HT-29 (cell line): ENCODE measurements around the gene EFHC2. TPM values are rescaled to one million over a fixed set of nuclear protein-coding genes. Genes with fewer than 3 reads are reported as not detected.
"Not testable (repeated sequence)": the region's sequence is repeated elsewhere in the genome, so short reads cannot be mapped to it uniquely, and the experiment has no call there.

Source experiments
- DNase-seq: peaks from one replicate; pipeline ENCODE4 v3.0.0-alpha.2; 2015; ENCODE audit warnings: low spot score
- total RNA-seq: library from RNA; depleted of rRNA; stranded (reverse); fragments of >200 nt; shearing (Covaris generic); gene quantifications from 2 replicates; pipeline ENCODE4 v1.2.3, GENCODE V29; 2014

The EFHC2 gene
- total RNA-seq, 1 experiment from 2014 or later, result not detected

DNA sequence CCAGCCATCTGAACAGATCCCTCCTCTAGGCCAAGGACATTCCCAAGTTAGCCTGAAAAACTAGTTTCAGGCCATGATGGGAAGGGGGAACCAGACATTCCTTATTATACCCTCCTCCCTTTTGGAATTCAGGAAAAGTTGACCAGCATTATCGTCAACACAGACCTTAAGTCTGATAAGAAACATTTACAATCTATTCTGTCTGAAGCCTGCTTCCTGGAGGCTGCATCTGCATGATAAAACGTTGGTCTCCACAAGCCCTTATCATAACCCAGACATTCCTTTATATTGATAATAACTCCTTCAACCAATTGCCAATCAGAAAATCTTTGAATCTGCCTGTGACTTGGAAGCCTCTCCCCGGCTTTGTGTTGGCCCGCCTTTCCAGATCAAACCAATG, 44.3 kb downstream of the EFHC2 start:
- DNase-seq, result no peak

DNA sequence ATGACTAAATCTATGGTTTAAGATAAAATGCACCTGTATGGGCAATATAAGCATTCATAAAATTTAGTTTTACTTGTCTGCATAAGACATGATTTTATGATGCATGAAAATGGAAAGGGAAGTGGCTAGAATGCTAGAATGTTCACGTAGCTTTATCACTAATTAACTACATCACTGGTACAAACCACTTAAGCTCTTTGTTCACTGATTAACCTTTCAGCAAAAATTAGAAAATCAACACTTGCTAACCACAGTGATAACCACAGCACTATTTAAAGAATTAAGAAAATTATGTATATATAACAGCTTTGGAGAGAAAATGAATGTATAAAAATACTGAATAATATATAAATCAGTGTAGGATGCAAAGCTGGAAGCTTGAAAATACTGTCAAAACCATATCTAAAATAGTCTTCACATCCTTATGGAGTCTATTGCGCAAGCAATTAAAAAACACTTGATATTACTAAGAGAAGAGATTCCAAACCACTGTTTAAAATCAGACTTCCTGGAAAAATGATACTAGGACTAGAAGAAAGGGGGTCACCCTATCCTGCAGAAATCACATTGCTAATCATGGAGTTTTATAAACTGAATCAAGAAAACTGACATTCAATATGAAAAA, 51.9 kb downstream of the EFHC2 start:
- DNase-seq, result no peak

DNA sequence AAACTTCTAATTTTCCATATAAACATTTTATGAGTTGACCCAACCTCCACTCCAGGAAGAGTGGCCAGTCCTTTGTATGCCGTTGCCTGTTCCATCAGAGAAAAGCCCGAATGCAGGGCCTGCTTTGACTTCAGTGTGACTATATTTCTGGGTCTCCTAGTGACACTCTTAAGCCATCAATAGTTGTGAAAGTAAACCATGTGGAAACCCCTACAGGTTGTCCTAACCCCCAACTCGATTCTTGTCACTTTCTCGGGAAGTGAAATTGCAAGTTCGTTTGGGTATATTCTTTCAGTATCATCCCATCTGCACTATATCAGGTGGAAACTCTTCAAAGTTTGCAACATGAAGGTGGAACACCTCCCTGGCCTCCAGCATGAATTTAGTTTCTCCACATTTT, 52.8 kb downstream of the EFHC2 start:
- no peak for DNase-seq

DNA sequence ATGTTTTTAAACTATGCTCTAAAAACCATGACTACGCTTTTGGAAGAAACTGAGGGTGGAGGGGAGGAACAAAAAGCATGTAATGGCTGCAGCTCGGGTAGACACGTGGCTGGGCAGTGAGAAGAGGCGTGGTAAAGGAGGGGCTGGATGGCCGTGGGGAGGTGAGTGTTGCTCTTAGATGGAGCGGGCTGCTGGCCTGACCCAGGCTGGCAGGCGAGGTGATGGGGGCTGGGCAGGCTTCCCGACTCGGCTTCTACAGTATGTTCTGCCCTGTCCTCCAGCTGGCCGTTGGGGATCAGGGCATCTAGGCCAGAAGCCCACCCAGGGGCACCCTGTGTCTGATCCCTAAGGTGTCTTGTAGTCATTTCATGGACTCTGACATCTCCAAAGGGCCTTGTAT, 60.7 kb downstream of the EFHC2 start:
- DNase-seq, result no peak

DNA sequence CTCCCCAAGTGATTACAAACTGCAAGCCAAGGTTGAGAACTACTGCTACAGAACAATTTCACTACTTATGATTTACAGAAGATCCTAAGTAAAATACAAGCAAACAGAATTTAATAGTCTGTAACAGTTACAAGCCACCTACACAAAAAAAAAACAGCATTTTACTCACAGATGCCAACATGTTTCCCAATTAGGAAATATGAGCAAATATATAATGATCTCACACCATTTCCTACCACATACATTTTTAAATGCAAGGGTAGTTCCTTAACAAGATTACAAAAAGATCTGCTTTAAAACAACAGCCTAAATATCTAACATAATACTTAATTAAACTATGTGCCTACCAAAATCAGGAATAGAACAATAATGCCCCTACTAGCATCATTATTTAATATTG, 63.4 kb downstream of the EFHC2 start:
- DNase-seq, result no peak

DNA sequence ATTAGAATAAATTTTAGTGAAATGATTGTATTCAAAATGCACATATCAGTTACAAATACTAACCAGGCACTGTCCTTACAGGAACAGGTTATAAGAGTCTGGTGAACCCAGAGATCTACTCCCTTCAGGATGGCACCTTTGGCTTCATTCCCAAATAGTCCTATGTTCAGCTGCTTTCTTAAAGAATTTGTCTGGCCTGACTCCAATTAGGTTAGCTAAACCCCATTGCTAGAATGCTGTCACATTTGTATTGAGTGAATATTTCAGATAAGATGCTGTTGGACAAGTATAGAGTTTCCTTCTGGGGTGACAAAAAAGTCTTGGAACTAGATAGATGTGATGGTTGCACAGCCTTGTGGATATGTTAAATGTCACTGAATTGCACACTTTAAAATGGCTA, 69.4 kb downstream of the EFHC2 start:
- DNase-seq, result no peak

DNA sequence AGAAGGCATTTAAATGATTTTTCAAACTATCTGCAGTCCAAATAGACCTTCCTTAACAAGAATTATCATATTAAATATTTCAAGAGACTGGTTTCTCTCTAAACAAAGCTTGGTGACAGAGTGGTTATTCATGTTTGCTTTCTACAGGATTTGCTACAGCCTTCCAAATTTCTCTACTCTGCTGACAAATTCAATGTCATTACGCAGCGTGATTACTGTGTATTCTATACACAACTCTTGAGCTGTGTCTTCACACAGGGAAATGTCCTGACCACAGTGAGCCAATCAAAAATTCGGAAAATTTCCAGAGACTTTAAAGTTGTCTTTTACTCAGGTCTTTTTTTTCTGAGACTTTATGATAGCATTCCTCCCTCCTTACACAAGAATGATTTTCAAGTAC, 75.6 kb downstream of the EFHC2 start:
- DNase-seq, result no peak

DNA sequence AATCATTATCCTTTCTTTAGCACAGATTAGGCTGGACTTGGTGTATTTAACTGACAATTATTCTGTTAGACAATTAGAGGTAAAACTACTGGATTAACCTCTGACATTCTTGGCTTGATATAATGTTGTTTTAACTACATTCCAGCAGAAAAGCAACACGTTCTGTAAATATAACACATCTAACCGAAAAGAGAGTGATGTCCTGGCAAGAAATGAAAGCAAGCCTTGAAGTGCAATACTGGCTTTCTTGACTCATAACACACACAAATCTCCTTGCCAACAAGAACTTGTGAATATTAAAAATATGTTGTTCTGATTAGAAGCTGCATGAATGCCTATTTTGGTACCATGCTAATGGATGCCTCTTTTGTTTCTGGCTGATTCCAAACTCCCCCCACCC, 76.4 kb downstream of the EFHC2 start:
- no peak for DNase-seq

DNA sequence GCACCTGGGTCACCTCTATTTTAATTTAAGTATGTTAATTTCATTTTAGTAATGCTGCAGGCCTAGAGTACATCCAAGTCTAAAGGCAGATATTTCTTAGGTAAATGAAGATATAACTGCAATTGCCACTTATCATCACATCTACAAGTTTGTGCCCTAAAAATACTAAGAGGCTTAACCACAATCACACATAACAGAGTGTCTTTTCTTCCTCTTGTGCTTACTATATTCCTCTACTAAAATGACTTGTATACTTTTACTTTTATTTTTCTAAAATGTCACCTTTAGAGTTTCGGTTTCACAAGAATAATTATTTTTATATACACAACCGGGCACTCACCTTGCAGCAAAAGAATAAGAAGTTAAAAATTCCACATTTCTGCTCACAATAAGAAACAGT, 77.9 kb downstream of the EFHC2 start:
- no peak for DNase-seq

DNA sequence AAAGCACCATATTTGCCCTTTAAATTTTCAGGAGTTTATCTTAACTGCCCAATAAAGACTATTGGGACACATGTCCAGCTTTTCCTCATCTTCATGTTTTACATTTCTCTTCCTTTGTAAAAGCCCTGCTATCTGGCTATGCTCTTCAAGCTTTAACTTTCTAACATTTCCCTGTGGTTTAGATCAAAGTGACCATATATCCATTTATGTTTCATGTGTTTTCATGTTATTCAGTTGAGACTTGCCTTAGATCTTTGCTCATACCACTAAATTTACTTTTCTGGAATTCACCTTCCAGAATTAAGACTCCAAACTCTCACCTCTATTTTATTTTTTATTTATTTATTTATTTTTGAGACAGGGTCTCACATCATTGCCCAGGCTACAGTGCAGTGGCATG, 78.5 kb downstream of the EFHC2 start:
- no peak for DNase-seq

DNA sequence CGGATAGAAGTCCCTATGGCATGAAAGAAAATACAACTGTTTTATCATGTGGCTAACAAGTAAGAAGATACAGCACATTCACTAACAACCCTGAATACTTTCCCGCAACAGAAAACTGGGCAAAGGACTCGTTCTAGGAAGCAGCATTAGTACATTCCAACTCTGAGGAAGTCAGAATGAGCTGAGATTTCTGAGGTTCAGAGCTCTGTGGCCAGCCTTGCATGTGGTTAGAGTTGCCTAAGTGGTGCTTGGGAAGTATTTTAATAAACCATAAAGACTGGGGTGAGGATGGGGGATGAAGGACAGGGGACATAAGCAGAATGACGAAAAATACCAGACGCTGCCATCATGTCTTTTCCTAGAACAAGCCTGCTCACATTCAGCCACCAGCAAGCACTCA, 82.2 kb downstream of the EFHC2 start:
- DNase-seq, result no peak

DNA sequence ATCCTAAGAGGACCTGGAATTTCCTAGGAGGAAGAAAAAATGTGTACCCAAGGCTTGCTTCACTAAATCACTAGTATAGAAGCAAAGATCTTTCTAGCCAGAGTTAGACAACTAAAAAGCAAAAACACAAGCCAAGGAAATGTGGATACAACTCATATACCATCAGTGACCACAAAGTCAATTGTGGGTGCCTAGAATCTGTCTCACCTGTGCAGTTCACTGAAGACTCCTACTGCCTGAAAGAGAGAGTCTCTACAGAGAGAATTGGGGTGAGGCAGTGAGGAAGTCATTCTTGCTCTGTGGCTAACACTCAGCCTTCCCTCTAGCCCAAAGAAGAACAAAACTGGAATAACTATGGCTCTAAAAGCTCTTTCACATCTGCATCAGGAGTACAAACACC, 82.9 kb downstream of the EFHC2 start:
- no peak for DNase-seq

DNA sequence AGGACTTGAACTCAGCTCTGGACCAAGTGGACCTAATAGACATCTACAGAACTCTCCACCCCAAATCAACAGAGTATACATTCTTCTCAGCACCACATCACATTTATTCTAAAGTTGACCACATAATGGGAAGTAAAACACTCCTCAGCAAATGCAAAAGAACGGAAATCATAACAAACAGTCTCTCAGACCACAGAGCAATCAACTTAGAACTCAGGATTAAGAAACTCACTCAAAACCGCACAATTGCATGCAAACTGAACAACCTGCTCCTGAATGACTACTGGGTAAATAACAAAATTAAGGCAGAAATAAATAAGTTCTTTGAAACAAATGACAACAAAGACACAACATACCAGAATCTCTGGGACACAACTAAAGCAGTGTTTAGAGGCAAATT, 87.7 kb downstream of the EFHC2 start:
- not testable (repeated sequence) for DNase-seq

DNA sequence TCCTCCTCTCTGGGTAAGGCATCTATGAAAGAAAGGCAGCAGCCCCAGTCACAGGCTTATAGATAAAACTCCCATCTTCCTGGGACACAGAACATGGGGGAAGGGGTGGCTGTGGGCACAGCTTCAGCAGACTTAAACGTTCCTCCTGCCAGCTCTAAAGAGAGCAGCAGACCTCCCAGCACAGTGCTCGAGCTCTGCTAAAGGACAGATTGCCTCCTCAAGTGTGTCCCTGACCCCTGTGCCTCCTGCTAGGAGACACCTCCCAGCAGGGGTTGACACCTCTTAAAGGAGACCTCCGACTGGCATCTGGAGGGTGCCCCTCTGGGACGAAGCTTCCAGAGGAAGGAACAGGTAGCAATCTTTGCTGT, 89.9 kb downstream of the EFHC2 start:
- no peak for DNase-seq

DNA sequence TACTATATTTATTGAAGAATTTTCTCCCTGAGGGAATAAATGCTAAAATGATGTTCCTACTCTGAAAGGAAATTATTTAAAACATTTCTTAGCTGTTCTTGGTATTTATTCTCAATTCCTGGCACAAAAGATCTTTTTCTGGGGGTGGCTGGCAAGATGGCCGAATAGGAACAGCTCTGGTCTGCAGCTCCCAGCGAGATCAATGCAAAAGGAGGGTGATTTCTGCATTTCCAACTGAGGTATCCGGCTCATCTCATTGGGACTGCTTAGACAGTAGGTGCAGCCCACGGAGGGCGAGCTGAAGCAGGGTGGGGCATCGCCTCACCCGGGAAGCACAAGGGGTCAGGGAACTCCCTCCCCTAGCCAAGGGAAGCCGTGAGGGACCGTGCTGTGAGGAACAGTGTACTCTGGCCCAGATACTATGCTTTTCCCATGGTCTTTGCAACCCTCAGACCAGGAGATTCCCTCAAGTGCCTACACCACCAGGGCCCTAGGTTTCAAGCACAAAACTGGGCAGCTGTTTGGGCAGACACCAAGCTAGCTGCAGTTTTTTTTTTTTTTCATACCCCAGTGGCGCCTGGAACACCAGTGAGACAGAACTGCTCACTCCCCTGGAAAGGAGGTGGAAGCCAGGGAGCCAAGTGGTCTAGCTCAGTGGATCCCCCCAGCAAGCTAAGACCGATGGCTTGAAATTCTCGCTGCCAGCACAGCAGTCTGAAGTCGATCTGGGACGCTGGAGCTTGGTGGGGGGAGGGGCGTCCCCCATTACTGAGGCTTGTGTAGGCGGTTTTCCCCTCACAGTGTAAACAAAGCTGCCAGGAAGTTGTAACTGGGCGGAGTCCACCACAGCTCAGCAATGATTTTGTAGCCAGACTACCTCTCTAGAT, 90.5 kb downstream of the EFHC2 start:
- peak; percentile 75 for DNase-seq

DNA sequence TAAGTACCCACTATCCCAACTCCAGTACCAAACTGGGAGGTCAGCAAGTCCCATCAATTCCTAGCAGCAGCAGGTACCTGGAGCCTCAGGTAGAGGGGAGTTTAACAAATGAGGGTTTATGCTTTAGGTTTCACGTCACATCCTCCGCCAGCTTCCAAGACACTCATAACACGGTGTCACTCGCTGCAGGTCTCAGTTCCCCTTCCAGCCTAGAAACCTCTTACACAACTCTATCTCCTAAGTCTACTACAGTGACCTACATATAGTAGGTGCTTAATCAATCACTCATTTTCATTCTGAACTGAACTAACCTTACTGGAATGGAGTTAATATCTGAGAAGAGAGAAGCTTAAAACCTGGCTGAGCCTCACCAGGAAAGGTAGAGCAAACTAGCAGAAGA, 96.0 kb downstream of the EFHC2 start:
- no peak for DNase-seq

DNA sequence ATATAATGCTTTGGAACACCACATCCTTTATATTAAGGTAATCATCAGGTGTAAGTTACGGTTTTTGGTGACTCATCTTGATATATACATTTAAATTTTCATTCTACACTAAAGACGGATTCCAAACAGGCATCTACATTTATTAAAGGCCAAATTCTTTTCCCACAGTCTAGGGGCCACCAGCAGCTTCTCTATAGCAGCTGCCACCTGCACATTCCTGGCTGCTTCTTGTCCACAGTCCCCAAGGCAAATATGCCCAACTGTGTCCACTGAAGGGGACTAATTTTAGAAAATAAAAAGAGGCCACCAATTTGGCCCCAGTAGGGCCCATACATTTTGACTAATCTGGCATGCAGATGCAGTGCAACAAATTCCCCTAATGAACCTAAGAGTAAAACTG, 96.6 kb downstream of the EFHC2 start:
- no peak for DNase-seq

DNA sequence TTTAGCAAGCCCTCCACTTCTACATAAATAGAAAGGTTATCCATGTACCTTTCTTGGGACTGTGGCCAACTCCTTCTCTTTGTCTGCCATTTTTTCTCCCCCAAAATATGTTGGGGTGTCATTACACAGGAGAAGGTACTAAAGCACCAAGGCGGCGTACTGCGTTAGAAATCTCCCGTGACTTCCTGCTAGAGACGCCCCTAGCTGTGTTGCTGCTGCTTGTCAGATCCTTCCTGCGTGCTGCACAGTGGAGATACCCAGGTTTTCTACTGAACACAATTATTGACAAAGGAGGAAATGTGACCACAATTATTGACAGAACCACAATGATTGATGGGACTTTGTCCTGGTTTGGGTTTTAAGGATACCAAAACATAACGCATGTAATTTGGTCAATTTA, 97.7 kb downstream of the EFHC2 start:
- DNase-seq, result no peak

DNA sequence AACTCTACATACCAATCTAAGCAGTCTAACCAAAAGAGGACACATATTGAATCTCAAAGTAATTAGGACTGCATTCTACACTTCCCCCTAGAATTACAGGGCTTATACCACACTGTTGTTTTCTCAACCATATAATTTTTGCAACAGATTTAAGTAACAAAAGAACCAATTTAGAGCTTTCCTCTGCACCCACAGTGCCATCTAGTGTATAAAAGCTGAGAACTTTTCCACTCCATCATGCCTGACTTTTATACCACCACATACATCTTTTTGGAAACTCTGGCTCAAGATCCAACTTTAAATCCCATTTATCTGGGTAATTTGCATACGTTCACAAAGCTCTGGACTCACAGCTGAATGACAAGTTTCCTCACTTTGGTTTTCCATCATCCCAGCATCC, 99.5 kb downstream of the EFHC2 start:
- DNase-seq, result peak; percentile 64

DNA sequence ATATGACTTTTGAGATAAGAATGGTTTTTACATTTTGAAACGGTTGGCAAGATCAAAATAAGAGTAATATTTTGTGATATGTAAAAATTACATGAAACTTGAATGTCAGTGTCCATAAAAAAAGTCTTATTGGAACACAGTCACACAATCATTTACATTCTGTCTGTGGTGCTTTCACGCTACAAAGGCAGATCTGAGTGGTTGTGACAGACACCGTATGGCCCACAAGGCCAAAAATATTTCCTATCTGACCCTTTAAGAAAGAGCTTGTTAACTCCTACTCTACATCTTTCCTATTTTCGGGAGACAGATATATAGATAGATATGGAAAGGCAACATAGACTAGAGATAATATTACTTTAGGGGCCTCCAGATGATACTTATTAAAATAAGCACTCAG, 101.9 kb downstream of the EFHC2 start:
- DNase-seq, result no peak

DNA sequence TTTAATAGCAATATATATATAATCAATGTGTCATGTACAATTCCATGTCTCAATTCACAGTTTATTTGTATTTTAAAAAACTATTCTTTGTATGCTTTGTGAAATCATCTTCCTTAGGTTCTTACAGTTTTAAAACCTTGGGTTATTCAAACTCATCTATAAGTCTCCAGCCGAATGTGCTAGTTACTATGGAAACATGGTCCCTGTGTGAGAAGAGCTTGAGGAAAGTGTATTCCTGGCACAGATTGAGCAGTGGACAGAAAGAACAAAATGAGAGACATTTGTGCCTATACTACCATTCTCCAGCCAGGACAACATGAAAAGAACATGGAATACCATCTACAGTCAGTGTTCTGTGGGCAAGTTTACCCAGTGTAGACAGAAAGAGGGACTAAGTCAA, 103.4 kb downstream of the EFHC2 start:
- no peak for DNase-seq

DNA sequence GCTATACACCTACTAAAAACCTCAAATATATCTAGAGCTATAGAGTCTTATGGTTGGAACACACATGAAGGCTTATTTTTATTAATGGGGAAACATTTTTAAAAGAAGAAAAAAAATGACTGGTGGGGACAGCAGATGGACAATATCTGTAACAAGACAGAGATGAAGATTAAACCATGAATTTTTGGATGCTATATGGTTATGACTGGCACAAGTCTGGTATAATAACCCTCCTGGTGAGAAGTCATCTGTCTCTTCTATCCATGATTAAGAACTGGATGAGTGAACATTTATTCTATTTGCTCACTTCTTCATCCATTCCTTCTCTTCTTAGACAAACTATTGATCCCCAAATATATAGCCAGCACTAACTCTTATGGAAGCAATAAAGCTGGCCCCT, 104.4 kb downstream of the EFHC2 start:
- no peak for DNase-seq

DNA sequence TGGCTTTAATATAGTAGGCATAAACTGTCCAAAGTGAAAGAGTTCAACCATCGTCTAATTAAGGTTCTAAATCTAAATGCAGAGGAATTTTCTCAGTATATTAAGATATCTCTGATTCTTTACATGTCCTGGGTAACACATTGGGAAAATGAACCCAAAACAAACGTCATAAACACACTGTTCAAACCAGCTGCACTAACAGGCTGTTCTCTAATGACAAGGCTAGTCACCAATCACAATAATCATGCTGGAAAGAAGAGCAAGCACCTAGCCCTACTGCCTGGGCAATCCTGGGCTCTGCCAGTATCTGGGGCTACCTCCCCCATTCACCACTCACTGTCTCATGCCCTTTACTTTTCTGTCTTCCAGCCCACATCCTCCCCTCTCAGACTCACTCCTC, 107.9 kb downstream of the EFHC2 start:
- DNase-seq, result no peak

DNA sequence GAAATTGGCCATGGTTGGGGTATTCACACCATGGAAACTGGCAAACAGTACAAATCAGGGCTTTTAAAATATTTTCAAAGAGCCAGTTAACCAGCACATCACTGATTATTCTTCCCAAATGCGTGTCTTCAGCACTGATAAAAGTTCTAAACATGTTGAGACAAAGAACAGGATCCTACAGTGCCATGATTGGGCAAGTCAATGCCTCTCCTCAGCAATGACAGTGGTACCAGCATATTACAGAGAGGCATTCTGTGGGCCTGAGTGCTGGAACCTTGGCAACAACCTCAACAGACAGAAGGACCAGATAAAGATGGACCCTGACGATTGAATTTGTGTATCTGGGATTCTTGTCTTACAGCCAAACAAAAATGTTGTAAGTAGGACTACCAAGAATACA, 108.9 kb downstream of the EFHC2 start:
- no peak for DNase-seq
